ENCODE data around the gene ADAMTS2.
A peak's percentile ranks its signal among the peaks of the same experiment; 100 is the strongest.

Gene ADAMTS2

DNA sequence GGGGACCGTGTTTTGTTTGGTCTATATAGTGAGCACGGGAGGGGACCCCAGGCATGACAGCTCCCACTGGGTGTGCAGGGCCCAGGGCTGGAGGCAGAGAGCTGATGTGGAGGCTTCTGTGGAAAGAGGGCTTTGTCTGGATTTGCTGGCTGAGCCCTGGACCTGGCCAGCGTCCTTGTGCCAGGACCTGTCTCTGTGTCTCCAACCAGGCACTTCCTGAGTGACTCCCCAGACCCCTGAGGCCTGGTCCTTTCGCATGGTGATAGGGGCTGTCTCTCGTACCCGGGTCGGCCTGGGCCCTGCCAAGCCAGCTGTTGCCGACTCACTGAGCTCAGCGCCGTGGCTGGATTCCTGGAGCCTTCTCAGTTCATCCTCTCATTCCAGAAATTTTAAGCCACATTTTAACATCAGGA, 77.6 kb downstream of the ADAMTS2 start:
- DNase-seq (ENCODE audit: low read depth): no peak
- TF ChIP-seq, protein P1, sequence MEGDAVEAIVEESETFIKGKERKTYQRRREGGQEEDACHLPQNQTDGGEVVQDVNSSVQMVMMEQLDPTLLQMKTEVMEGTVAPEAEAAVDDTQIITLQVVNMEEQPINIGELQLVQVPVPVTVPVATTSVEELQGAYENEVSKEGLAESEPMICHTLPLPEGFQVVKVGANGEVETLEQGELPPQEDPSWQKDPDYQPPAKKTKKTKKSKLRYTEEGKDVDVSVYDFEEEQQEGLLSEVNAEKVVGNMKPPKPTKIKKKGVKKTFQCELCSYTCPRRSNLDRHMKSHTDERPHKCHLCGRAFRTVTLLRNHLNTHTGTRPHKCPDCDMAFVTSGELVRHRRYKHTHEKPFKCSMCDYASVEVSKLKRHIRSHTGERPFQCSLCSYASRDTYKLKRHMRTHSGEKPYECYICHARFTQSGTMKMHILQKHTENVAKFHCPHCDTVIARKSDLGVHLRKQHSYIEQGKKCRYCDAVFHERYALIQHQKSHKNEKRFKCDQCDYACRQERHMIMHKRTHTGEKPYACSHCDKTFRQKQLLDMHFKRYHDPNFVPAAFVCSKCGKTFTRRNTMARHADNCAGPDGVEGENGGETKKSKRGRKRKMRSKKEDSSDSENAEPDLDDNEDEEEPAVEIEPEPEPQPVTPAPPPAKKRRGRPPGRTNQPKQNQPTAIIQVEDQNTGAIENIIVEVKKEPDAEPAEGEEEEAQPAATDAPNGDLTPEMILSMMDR (conservative IDR thresholded peaks at IDR 0.05; ENCODE audit: low read depth, low read length): no peak
- H3K4me3 ChIP-seq (ENCODE audit: low read depth, low read length): no peak overlapping the region

DNA sequence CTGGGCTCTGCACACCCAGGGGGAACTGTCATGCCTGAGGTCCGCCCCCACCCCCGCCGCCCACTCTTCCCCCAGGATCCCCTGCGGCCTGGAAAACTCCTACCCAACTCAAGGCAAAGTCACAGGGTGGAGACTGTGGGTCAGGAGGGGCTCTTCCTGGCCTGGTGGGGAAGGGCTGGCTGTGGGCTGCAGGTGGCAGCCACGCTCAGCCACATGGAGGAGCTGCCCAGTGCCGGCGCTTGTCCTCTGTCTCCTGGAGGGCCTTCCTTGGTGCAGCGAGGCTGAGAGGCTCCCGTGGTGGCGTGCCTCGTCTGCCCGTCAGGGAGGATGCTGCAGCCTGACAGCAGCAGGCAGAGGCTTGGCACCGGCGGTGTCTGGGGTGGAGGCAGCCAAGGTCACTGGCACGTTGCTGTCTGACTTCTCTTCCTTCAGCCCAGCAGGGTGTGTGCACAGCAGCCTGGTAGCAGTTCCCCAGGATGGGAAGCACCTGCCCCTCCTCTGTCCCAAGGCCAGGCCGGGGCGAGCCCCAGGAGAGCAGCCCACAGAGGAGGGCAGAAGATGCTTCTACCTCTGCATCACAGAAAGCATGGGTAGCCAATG, 78.1 kb downstream of the ADAMTS2 start:
- TF ChIP-seq, protein P1 (conservative IDR thresholded peaks at IDR 0.05; ENCODE audit: low read depth, low read length): no peak
- DNase-seq (ENCODE audit: low read depth): no peak
- no peak overlapping the region for H3K4me3 ChIP-seq (ENCODE audit: low read depth, low read length)

DNA sequence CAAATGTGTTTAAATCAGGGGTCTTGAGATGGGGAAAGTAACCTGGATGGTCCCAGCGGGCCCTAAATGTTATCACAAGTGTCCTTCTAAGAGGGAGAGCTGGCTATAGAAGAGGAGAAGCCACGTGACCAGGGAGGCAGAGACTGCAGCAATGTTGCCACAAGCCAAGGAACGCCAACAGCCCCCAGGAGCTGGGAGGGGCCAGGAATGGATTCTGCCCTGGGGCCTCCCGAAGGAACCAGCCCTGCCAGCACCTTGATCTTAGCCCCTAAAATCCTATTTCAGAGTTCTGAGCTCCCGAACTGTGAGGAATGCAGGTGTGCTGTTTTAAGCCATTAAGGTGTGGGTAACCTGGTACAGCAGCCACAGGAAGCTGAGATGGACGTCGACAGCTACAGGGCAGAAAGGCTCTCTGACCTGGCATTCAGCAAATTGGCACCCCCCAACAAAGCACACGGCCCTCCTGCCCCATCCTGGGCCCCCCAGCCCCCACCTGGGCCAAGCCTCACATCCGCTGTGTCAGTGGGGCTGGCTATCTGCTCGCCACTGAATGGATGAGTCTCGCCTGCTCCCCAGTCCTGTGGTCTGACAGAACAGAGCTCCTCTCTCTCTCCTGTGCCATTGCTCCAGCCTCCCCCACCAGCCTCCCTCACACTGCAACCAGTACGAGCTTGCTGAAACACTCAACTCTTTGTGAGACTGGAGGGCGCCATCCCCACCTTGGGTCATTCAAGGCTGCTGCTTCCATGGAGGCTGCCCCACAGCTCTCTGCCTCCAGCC, 78.8 kb downstream of the ADAMTS2 start:
- no peak overlapping the region for H3K4me3 ChIP-seq (ENCODE audit: low read depth, low read length)
- DNase-seq (ENCODE audit: low read depth): no peak
- TF ChIP-seq, protein P1 (conservative IDR thresholded peaks at IDR 0.05; ENCODE audit: low read depth, low read length): no peak

DNA sequence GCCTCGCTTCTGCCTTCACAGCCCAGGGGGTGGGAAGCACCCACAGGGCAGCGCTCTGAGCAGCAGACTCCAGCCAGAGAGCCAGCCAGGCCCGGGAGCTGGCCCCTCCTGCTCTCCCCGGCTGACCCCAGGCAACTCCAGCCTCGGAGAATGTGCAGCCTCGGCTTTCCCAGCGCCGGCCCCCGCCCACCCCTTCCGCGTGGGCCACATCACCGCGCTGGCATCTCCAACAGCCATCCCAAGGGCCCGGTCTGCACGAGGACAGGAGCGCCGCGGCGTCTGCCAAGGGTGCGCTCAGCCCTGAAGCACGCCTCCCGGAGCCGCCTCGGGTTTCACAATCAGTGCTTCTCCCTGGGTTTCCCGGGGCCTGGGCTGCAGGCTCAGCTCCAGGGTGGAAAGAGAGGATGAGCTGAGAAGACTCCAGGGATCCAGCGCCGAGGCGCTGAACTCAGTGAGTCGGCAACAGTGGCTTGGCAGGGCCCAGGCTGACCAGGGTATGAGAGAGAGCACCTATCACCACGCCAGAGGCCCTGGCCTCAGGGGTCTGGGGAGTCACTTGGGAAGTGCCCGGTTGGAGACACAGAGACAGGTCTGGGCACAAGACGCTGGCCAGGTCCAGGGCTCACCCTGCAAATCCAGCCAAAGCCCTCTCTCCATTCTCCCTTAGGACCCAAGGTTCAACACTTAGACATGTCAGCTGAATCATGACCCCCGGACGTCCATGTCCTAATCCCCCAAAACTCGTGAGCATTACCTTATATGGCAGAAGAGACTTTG, 79.6 kb downstream of the ADAMTS2 start:
- peak overlapping the region; percentile 23 for H3K4me3 ChIP-seq (ENCODE audit: low read depth, low read length)
- TF ChIP-seq, protein P1 (conservative IDR thresholded peaks at IDR 0.05; ENCODE audit: low read depth, low read length): no peak
- peak; percentile 98 for DNase-seq (ENCODE audit: low read depth)

DNA sequence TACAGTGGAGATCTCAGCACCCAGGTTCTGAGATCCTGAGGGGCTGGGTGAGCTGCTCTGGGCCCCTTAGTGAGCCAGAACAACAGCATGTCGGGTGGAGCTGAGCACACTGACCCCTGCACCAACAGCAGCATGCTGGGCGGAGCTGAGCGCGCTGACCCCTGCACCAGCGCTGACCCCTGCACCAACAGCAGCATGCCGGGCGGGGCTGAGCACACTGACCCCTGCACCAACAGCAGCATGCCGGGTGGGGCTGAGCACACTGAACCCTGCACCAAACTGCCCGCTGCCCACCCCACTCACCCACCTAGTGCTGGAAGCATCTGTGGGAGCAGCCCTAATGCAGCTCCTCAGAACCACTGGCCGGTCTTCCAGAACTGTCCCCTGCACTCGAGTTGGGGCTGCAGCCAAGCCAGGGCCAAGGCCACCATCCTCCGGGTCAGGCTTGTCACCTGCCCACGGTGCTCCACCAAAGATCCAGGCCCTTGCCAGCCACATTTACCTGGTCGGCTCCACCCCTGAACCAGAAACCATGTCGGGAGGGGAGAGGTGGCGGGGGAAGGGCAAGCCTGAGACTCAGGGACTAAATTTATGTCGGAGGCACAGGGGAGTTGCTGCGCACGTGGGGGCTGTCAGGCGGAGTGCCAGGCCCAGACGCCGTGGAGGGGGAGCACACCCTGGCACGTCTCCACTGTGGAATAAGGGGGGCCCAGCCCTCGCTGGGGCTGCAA, 80.3 kb downstream of the ADAMTS2 start:
- DNase-seq (ENCODE audit: low read depth): no peak
- TF ChIP-seq, protein P1 (conservative IDR thresholded peaks at IDR 0.05; ENCODE audit: low read depth, low read length): no peak
- peak overlapping the region; percentile 23 for H3K4me3 ChIP-seq (ENCODE audit: low read depth, low read length)

DNA sequence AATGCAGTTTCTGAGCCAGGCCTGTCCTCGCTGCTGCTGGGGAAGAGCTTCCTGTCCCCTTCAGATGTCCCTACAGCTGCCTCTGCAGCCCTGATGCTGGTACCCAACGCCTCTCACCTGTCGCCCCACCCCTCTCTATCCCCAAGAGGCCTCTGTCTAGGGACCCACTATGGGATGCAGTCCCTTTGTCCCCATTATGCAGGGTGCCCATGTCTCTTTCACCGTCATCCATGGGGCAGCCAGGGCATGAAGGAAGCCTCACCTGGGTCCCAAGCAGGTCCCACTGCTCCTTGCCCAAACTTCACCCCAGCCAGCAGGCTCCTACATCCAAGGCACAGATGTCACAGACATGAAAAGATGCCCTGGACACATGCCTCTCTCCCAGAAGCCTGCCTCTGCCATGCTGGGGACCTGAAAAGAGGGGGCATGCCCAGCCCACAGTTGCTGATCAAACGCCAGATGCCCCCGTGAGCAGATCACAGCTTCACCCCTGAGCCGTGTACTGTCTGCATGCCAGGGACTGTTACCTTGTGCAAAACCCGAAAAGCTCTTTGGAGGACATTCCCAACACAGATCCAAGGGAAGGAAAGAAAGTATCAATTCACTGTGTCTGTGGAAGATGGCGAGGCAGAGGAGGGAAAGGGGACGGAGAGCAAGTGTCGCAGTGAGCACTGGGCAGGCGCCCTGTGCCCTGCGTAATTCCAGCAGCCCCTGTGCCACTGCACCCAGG, 81.0 kb downstream of the ADAMTS2 start:
- no peak overlapping the region for H3K4me3 ChIP-seq (ENCODE audit: low read depth, low read length)

More for the DNA sequence above, 81.0 kb downstream of the ADAMTS2 start:
- DNase-seq (ENCODE audit: low read depth): no peak
- TF ChIP-seq, protein P1 (conservative IDR thresholded peaks at IDR 0.05; ENCODE audit: low read depth, low read length): no peak

All from choroid plexus epithelial cell (primary cell).